SKM-1 treated with dmso at 0.1 percent for 144 hours (cell line): Measurements from ENCODE around the gene RALGPS1.

Experiments
- DNase-seq: peaks from one replicate; lab custom pipeline; 2025; ENCODE audit not compliant: unreplicated experiment; lab: John Stamatoyannopoulos, UW

RALGPS1 gene

GRCh38 chr9:127149010-127149409, 234.4 kb downstream of the RALGPS1 start:
- no peak for DNase-seq

GRCh38 chr9:127149463-127150390, 235.1 kb downstream of the RALGPS1 start:
- no peak for DNase-seq

GRCh38 chr9:127153501-127153900, 238.9 kb downstream of the RALGPS1 start:
- no peak for DNase-seq

- no peak for DNase-seq
Measured at GRCh38 chr9:127154003-127154389, 239.4 kb downstream of the RALGPS1 start.

GRCh38 chr9:127154390-127155191, 240.0 kb downstream of the RALGPS1 start:
- DNase-seq = no peak

GRCh38 chr9:127155314-127155960, 240.9 kb downstream of the RALGPS1 start:
- no peak for DNase-seq

- DNase-seq = no peak
Measured at GRCh38 chr9:127158786-127159324, 244.3 kb downstream of the RALGPS1 start.

- no peak for DNase-seq
Measured at GRCh38 chr9:127159325-127159801, 244.8 kb downstream of the RALGPS1 start.

- DNase-seq = no peak
Measured at GRCh38 chr9:127159949-127160610, 245.5 kb downstream of the RALGPS1 start.

- no peak for DNase-seq
Measured at GRCh38 chr9:127161081-127161624, 246.6 kb downstream of the RALGPS1 start.

GRCh38 chr9:127162046-127162863, 247.7 kb downstream of the RALGPS1 start:
- DNase-seq = no peak

GRCh38 chr9:127162864-127163365, 248.3 kb downstream of the RALGPS1 start:
- no peak for DNase-seq

- peak; percentile 25 for DNase-seq
Measured at GRCh38 chr9:127163409-127163808, 248.8 kb downstream of the RALGPS1 start.

GRCh38 chr9:127165116-127165515, 250.5 kb downstream of the RALGPS1 start:
- DNase-seq = no peak

- peak; percentile 9 for DNase-seq
Measured at GRCh38 chr9:127166111-127166510, 251.5 kb downstream of the RALGPS1 start.

- no peak for DNase-seq
Measured at GRCh38 chr9:127166651-127167524, 252.3 kb downstream of the RALGPS1 start.

- no peak for DNase-seq
Measured at GRCh38 chr9:127167560-127168326, 253.2 kb downstream of the RALGPS1 start.
